Liver (tissue), 9 donors: ENCODE data around the gene NLRC5. TPM values are rescaled to one million over a fixed set of nuclear protein-coding genes. Genes with fewer than 3 reads are reported as not detected.

Source experiments
- DNase-seq: peaks from one replicate; pipeline ENCODE4 v3.0.0-alpha.2; 2017; ENCODE audit warnings: low spot score
- H3K27ac ChIP-seq, 2 donors: one replicate each; pipeline ENCODE4 v1.7.0; 2013; ENCODE audit warnings: inconsistent platforms in 2 of 2, low read length in 2 of 2, control low read depth in 1 of 2, low read depth in 1 of 2, mild to moderate bottlenecking in 1 of 2
- H3K27me3 ChIP-seq, 4 donors: one replicate each; pipeline versions ENCODE4 v1.6.1 to v1.7.0; 2013; ENCODE audit warnings: low read length in 3 of 4, inconsistent platforms in 1 of 4, mild to moderate bottlenecking in 1 of 4, moderate library complexity in 1 of 4; ENCODE audit not compliant: control insufficient read depth in 4 of 4, insufficient read depth in 4 of 4
- H3K36me3 ChIP-seq, 4 donors: one replicate each; pipeline versions ENCODE4 v1.6.1 to v1.7.0; 2013; ENCODE audit warnings: low read length in 3 of 4, mild to moderate bottlenecking in 3 of 4, low read depth in 1 of 4, moderate library complexity in 1 of 4; ENCODE audit not compliant: control insufficient read depth in 4 of 4, insufficient read depth in 3 of 4
- H3K4me1 ChIP-seq, 4 donors: one replicate each; pipeline versions ENCODE4 v1.6.1 to v1.7.0; 2013; ENCODE audit warnings: low read length in 3 of 4, mild to moderate bottlenecking in 3 of 4, moderate library complexity in 1 of 4; ENCODE audit not compliant: control insufficient read depth in 4 of 4, insufficient read depth in 4 of 4
- H3K4me3 ChIP-seq, 3 donors: one replicate each; pipeline versions ENCODE4 v1.6.1 to v1.7.0; 2013; ENCODE audit warnings: low read length in 3 of 3, control low read depth in 1 of 3, low read depth in 1 of 3, mild to moderate bottlenecking in 1 of 3
- H3K9ac ChIP-seq, 2 donors: one replicate each; pipeline ENCODE4 v1.7.0; 2013; ENCODE audit warnings: low read length in 2 of 2, mild to moderate bottlenecking in 2 of 2, moderate library complexity in 2 of 2, control low read depth in 1 of 2, low read depth in 1 of 2
- H3K9me3 ChIP-seq, 4 donors: one replicate each; pipeline versions ENCODE4 v1.6.1 to v1.7.0; 2013; ENCODE audit warnings: low read length in 3 of 4; ENCODE audit not compliant: control insufficient read depth in 4 of 4
- EGR1 ChIP-seq, 2 donors: IDR thresholded peaks; 2 replicates each; pipeline ENCODE4 v1.6.1; 2016 to 2018; ENCODE audit warnings: antibody characterized with exemption in 2 of 2, low read depth in 2 of 2
- HNF4A ChIP-seq, 2 donors: conservative IDR thresholded peaks; 2 replicates each; pipeline ENCODE4 v1.6.1; 2016; ENCODE audit warnings: antibody characterized with exemption in 2 of 2, mild to moderate bottlenecking in 2 of 2
- HNF4G ChIP-seq: IDR thresholded peaks from 2 replicates; pipeline ENCODE4 v1.6.1; 2016; ENCODE audit warnings: antibody characterized with exemption
- NR2F2 ChIP-seq: IDR thresholded peaks from 2 replicates; pipeline ENCODE4 v1.6.1; 2016; ENCODE audit warnings: antibody characterized with exemption
- RAD21 ChIP-seq, 2 donors: IDR thresholded peaks; 2 replicates each; pipeline ENCODE4 v1.6.1; 2016; ENCODE audit warnings: antibody characterized with exemption in 2 of 2, mild to moderate bottlenecking in 2 of 2
- RXRA ChIP-seq, 2 donors: IDR thresholded peaks; 2 replicates each; pipeline ENCODE4 v1.6.1; 2017 to 2018; ENCODE audit warnings: antibody characterized with exemption in 2 of 2, mild to moderate bottlenecking in 1 of 2
- SP1 ChIP-seq: IDR thresholded peaks from 2 replicates; pipeline ENCODE4 v1.6.1; 2018; ENCODE audit warnings: antibody characterized with exemption, mild to moderate bottlenecking
- TAF1 ChIP-seq: conservative IDR thresholded peaks from 2 replicates; pipeline ENCODE4 v1.6.1; 2016; ENCODE audit warnings: antibody characterized with exemption, mild to moderate bottlenecking
- YY1 ChIP-seq: IDR thresholded peaks from 2 replicates; pipeline ENCODE4 v1.6.1; 2016; ENCODE audit warnings: antibody characterized with exemption, mild to moderate bottlenecking
- ZBTB33 ChIP-seq: IDR thresholded peaks from 2 replicates; pipeline ENCODE4 v1.6.1; 2016; ENCODE audit warnings: antibody characterized with exemption
- WGBS: extraction: QIAGEN DNeasy Blood & Tissue Kit; methylation state at CpG from one replicate; pipeline ENCODE4 v1.1.7; 2013; 5-methylcytosine and 5-hydroxymethylcytosine counted together
- polyA plus RNA-seq, 2 donors: library from polyadenylated mRNA; stranded (reverse) in 1 of 2; unstranded in 1 of 2; fragments of 200-250 nt in 1 of 2; fragments of >200 nt in 1 of 2; fragmentation: Nextera tagmentation in 1 of 2; extraction: Ambion mirVana in 1 of 2; gene quantifications; one replicate each; pipeline versions ENCODE4 v1.2.1 to v1.2.3, GENCODE V29; 2013 to 2015
- total RNA-seq, 2 donors: library from RNA; depleted of rRNA; stranded (reverse); fragments of >200 nt; gene quantifications; one replicate each; pipeline ENCODE4 v1.2.3, GENCODE V29; 2014
- TF ChIP-seq, protein P1 (sequence below): fragments of 150-350 bp; IDR thresholded peaks from 2 replicates; pipeline ENCODE4 v1.5.1; 2017; ENCODE audit warnings: improper control_type of control experiment, low read depth, low read length; ENCODE audit not compliant: missing input control
- TF ChIP-seq, protein P2 (sequence below): IDR thresholded peaks from 2 replicates; pipeline ENCODE4 v1.6.1; 2016; ENCODE audit warnings: antibody characterized with exemption
- TF ChIP-seq, protein P3 (sequence below): IDR thresholded peaks from 2 replicates; pipeline ENCODE4 v1.6.1; 2016; ENCODE audit warnings: antibody characterized with exemption, mild to moderate bottlenecking
- donor health status: healthy.
- donor health status: healthy.
- donor health status: healthy.
- donor health status: healthy.
- donor health status: healthy.

NLRC5 gene
- total and polyA plus RNA-seq, 4 donors = 4.7 to 23.3 (median 8.8) TPM

GRCh38 chr16:56946767-56947603 is 42.4 kb upstream of the NLRC5 start:
- peaks cover 0 to 17% (median 6%) of the 10 kb centered on the region in 4 donors for H3K4me1 ChIP-seq
- H3K36me3 ChIP-seq = peaks cover 13 to 36% (median 31%) of the 10 kb centered on the region in 4 donors
- no peak overlapping the region for H3K9ac ChIP-seq
- no peak for DNase-seq
- TF ChIP-seq, protein P1, sequence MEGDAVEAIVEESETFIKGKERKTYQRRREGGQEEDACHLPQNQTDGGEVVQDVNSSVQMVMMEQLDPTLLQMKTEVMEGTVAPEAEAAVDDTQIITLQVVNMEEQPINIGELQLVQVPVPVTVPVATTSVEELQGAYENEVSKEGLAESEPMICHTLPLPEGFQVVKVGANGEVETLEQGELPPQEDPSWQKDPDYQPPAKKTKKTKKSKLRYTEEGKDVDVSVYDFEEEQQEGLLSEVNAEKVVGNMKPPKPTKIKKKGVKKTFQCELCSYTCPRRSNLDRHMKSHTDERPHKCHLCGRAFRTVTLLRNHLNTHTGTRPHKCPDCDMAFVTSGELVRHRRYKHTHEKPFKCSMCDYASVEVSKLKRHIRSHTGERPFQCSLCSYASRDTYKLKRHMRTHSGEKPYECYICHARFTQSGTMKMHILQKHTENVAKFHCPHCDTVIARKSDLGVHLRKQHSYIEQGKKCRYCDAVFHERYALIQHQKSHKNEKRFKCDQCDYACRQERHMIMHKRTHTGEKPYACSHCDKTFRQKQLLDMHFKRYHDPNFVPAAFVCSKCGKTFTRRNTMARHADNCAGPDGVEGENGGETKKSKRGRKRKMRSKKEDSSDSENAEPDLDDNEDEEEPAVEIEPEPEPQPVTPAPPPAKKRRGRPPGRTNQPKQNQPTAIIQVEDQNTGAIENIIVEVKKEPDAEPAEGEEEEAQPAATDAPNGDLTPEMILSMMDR = no peak
- TF ChIP-seq RXRA (IDR thresholded peaks at IDR 0.05) (no peak), SP1 (no peak)
- no peak overlapping the region for H3K4me3 ChIP-seq
- no peaks in the 10 kb centered on the region for H3K9me3 ChIP-seq
- H3K27ac ChIP-seq = no peak overlapping the region
- no peaks in the 10 kb centered on the region for H3K27me3 ChIP-seq
- WGBS = 83% methylated on average over 10 of the region's 10 CpGs

DNA sequence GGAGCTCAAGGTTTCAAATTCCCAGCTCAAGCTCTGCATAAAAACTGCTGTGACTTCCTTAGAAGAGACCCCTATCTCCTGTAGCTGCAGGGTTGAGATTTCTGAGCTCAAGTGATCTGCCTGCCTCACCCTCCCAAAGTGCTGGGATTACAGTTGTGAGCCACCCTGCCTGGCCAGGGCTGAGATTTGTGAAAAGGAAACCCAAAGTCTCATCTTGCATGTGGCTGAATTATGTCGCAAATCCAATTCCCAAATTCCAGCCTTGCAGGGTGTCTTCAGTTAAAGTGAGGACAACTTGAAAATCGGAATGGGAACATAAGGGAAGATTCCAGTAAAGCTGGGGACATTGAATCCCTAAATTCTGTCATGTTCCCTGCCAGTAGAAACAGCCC is 41.8 kb upstream of the NLRC5 start:
- Histone ChIP-seq H3K4me1 (peaks cover 0 to 17% (median 6%) of the 10 kb centered on the region in 4 donors), H3K27ac (peak overlapping the region in 1 of 2 donors; percentile 9), H3K27me3 (no peaks in the 10 kb centered on the region), H3K9me3 (no peaks in the 10 kb centered on the region), H3K9ac (no peak overlapping the region), H3K4me3 (no peak overlapping the region), H3K36me3 (peaks cover 13 to 30% (median 25%) of the 10 kb centered on the region in 4 donors)
- WGBS = 89% methylated on average over 2 of the region's 2 CpGs
- DNase-seq = no peak
- TF ChIP-seq, protein P1 = no peak
- TF ChIP-seq RAD21 (IDR thresholded peaks at IDR 0.05) = no peak
- no peak for TF ChIP-seq NR2F2
- no peak for TF ChIP-seq RXRA (IDR thresholded peaks at IDR 0.05)
- no peak for TF ChIP-seq ZBTB33
- no peak for TF ChIP-seq SP1
- no peak for TF ChIP-seq HNF4A (conservative IDR thresholded peaks at IDR 0.05)
- TF ChIP-seq YY1 = no peak
- TF ChIP-seq EGR1 (IDR thresholded peaks at IDR 0.05; ENCODE audit: low read depth in 2 of 2) = no peak
- TF ChIP-seq, protein P2, sequence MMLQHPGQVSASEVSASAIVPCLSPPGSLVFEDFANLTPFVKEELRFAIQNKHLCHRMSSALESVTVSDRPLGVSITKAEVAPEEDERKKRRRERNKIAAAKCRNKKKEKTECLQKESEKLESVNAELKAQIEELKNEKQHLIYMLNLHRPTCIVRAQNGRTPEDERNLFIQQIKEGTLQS = no peak
- TF ChIP-seq, protein P3, sequence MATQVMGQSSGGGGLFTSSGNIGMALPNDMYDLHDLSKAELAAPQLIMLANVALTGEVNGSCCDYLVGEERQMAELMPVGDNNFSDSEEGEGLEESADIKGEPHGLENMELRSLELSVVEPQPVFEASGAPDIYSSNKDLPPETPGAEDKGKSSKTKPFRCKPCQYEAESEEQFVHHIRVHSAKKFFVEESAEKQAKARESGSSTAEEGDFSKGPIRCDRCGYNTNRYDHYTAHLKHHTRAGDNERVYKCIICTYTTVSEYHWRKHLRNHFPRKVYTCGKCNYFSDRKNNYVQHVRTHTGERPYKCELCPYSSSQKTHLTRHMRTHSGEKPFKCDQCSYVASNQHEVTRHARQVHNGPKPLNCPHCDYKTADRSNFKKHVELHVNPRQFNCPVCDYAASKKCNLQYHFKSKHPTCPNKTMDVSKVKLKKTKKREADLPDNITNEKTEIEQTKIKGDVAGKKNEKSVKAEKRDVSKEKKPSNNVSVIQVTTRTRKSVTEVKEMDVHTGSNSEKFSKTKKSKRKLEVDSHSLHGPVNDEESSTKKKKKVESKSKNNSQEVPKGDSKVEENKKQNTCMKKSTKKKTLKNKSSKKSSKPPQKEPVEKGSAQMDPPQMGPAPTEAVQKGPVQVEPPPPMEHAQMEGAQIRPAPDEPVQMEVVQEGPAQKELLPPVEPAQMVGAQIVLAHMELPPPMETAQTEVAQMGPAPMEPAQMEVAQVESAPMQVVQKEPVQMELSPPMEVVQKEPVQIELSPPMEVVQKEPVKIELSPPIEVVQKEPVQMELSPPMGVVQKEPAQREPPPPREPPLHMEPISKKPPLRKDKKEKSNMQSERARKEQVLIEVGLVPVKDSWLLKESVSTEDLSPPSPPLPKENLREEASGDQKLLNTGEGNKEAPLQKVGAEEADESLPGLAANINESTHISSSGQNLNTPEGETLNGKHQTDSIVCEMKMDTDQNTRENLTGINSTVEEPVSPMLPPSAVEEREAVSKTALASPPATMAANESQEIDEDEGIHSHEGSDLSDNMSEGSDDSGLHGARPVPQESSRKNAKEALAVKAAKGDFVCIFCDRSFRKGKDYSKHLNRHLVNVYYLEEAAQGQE = no peak
- no peak for TF ChIP-seq HNF4G
- no peak for TF ChIP-seq TAF1
